Nephron progenitor cell (in vitro differentiated cells): ENCODE data around the gene GORASP1.

Source experiments
- DNase-seq: peaks from one replicate; pipeline ENCODE4 v3.0.0; 2021
- H3K27ac Mint-ChIP-seq: 2 replicates; pipeline ENCODE4 v1.8.0; 2021; ENCODE audit warnings: mild to moderate bottlenecking, moderate library complexity, mixed read lengths
- H3K27me3 Mint-ChIP-seq: 2 replicates; pipeline ENCODE4 v1.8.0; 2021; ENCODE audit warnings: mild to moderate bottlenecking, low read depth, mixed read lengths; ENCODE audit not compliant: poor library complexity
- H3K36me3 Mint-ChIP-seq: 2 replicates; pipeline ENCODE4 v1.8.0; 2021; ENCODE audit warnings: low read depth, mixed read lengths
- H3K4me1 Mint-ChIP-seq: 2 replicates; pipeline ENCODE4 v1.8.0; 2021; ENCODE audit warnings: mixed read lengths
- H3K4me3 Mint-ChIP-seq: 2 replicates; pipeline ENCODE4 v1.8.0; 2021; ENCODE audit warnings: mild to moderate bottlenecking, moderate library complexity, mixed read lengths
- H3K9me3 Mint-ChIP-seq: 2 replicates; pipeline ENCODE4 v1.8.0; 2021; ENCODE audit warnings: mild to moderate bottlenecking, moderate library complexity, mixed read lengths
- CTCF ChIP-seq: fragments of 200-600 bp; sonication (generic); IDR thresholded peaks from 2 replicates; pipeline ENCODE4 v1.5.0; 2021; ENCODE audit warnings: antibody characterized with exemption

Gene GORASP1

GRCh38 chr3:39056151-39056550, 51.3 kb downstream of the GORASP1 start:
- Mint-ChIP-seq H3K4me3 (no peak overlapping the region), H3K4me1 (peaks cover 75% of the 10 kb centered on the region), H3K27me3 (no peaks in the 10 kb centered on the region), H3K36me3 (peaks cover 33% of the 10 kb centered on the region), H3K9me3 (peaks cover 17% of the 10 kb centered on the region), H3K27ac (peak overlapping the region; percentile 68)
- no peak for TF ChIP-seq CTCF
- no peak for DNase-seq

DNA sequence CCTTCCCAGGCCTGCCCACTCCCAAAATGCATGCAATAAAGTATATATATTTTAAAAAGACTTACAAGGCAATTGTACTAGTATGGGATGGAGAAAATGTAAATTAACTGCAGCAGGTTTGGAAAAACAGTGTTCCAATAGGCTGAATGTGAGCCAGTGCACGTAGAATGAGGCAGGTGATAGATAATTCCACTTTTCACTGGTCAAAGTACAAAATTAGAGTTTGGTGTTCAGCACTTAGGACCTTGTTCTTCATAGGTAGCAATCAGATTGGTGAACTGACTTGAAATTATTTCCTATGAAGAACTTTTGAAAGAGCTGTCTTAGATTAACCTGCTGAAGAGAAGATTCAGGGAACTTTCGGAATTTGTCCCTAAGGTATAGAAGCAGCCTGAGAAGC, 53.7 kb downstream of the GORASP1 start:
- Mint-ChIP-seq H3K9me3 (no peaks in the 10 kb centered on the region), H3K36me3 (peaks cover 16% of the 10 kb centered on the region), H3K4me3 (peak overlapping the region; percentile 99), H3K27ac (no peak overlapping the region), H3K4me1 (peaks cover 63% of the 10 kb centered on the region), H3K27me3 (peaks cover 1% of the 10 kb centered on the region)
- DNase-seq, result no peak
- no peak for TF ChIP-seq CTCF

- Mint-ChIP-seq H3K4me3 (peak overlapping the region; percentile 99), H3K27ac (peak overlapping the region; percentile 92), H3K36me3 (peaks cover 8% of the 10 kb centered on the region), H3K4me1 (peaks cover 54% of the 10 kb centered on the region), H3K27me3 (peaks cover 3% of the 10 kb centered on the region), H3K9me3 (no peaks in the 10 kb centered on the region)
- peak; percentile 17 for DNase-seq
- no peak for TF ChIP-seq CTCF
Observed at GRCh38 chr3:39052583-39052982, 54.8 kb downstream of the GORASP1 start.

DNA sequence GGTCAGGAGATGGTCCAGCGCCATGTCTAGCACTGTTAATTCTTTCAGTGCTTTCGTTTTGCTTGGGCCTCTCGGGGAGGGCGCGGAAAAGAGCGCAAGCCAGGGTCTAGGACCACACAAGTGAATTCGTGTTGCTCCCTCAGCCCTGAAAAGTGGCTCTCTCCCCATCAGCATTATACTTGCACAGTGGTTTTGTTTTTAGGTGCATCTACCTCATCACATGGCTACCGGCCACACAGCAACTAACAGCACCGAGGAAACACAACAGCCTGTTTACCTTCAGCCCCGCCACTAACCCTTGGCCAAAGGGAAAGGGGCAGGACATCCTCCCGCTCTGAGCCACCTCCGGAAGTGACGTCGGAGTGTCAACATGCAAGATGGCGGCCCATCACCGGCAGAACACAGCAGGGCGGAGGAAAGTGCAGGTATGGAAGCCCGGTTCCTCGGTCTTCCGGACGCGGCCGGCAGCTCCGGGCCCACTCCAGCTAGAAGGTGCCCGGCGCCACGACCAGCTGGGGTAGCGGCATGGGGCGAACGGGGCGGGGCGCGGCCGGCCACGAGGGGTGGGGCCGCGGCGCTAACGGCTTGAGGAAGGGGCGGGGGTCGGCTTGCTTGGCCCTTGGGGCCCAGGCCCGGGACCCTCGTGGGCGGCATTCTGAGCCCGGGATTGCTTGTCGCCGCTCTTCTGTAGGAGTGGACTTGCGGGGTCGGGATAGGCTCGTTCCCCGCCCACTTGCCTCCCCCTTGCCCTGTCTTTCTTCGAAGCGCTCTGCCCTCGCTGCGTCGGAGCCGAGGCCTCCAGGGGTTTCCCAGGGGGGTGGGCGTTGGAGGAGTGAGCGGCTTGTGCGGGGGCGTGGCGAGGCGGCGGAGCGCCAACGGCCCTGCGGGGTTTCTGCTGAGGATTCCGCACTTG, 55.5 kb downstream of the GORASP1 start, which contains the start of the genes SCN11A and WDR48:
Gene SCN11A, minus strand, starts transcription at position 296 of the 913 bp plus-strand sequence. CDS start 101,582 bp downstream, outside the sequence.
Gene WDR48, plus strand, starts transcription at position 368 of the 913 bp plus-strand sequence. Its CDS starts 10 bp downstream, at position 378.
- peaks cover 4% of the 10 kb centered on the region for H3K36me3 Mint-ChIP-seq
- peak within 1 kb of the TSS; percentile 98 for H3K27ac Mint-ChIP-seq
- DNase-seq, result peak; percentile 91
- H3K27me3 Mint-ChIP-seq, result peaks cover 3% of the 10 kb centered on the region
- no peak for TF ChIP-seq CTCF
- H3K9me3 Mint-ChIP-seq, result no peaks in the 10 kb centered on the region
- peak within 1 kb of the TSS; percentile 99 for H3K4me3 Mint-ChIP-seq
- peaks cover 51% of the 10 kb centered on the region for H3K4me1 Mint-ChIP-seq

GRCh38 chr3:39050029-39050428, 57.4 kb downstream of the GORASP1 start:
- DNase-seq, result no peak

More at GRCh38 chr3:39050029-39050428, 57.4 kb downstream of the GORASP1 start:
- H3K27me3 Mint-ChIP-seq, result peaks cover 10% of the 10 kb centered on the region
- H3K27ac Mint-ChIP-seq, result no peak overlapping the region
- no peak overlapping the region for H3K4me3 Mint-ChIP-seq
- H3K9me3 Mint-ChIP-seq, result peaks cover 5% of the 10 kb centered on the region
- TF ChIP-seq CTCF, result no peak
- H3K4me1 Mint-ChIP-seq, result peaks cover 37% of the 10 kb centered on the region
- H3K36me3 Mint-ChIP-seq, result no peaks in the 10 kb centered on the region
